ENCODE measurements around the gene TMEM108.

- no peak for TF ChIP-seq ZBED1 (IDR thresholded peaks at IDR 0.05; ENCODE audit: borderline replicate concordance)
- no peak for TF ChIP-seq IKZF2 (IDR thresholded peaks at IDR 0.05)
- TF ChIP-seq ZNF24 (IDR thresholded peaks at IDR 0.05): no peak
- TF ChIP-seq SIN3A (IDR thresholded peaks at IDR 0.05; ENCODE audit: low read depth, low read length): no peak
- no peak for TF ChIP-seq CTCF (IDR thresholded peaks at IDR 0.05 in 2 of 3, conservative IDR thresholded peaks at IDR 0.05 in 1 of 3; ENCODE audit: control insufficient read depth in 2 of 3, extremely low read depth in 1 of 3, insufficient read depth in 1 of 3, low read depth in 3 of 3, low read length in 3 of 3)
- no peak for TF ChIP-seq POLR2A (IDR thresholded peaks at IDR 0.05; ENCODE audit: low read depth, low read length)
- no peak for TF ChIP-seq SUZ12 (IDR thresholded peaks at IDR 0.05; ENCODE audit: unreplicated experiment)
- no peak for TF ChIP-seq REST (IDR thresholded peaks at IDR 0.05; ENCODE audit: low read depth, low read length)
These were observed 81.0 kb downstream of the TMEM108 start for GRCh38 chr3:133119176-133119575.

Measured in GM12878 (cell line).